Measurements from ENCODE around the gene TOPORS. TPM values are rescaled to one million over a fixed set of nuclear protein-coding genes. Genes with fewer than 3 reads are reported as not detected.

Gene TOPORS
- polyA plus RNA-seq, 1 of the 3 experiments (the other 2 are of a cell fraction) = 4.9 TPM

DNA sequence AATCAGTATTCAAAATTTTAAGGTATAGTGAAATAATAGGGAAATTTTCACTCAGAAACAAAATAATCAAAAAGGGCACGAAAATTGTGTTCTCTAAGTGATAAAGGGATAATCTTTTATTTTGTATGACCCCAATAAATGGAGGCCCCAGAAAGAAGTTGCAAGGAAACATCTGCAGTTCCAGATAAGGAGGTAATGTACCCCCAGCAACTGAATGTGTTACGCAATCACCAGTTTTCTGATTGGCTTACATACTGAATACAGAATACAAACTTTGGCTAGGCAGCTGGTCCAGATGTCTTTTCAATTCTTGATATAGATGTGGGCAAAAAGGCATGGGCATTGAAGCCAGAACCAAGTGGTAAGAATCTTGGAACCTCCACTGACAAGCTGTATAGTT, 1.7 kb upstream of the TOPORS start:
- H3K27me3 ChIP-seq (ENCODE audit: insufficient read depth) = no peaks in the 10 kb centered on the region

More for the DNA sequence above, 1.7 kb upstream of the TOPORS start:
- peaks cover 25% of the 10 kb centered on the region for H3F3A ChIP-seq (replicated peaks; ENCODE audit: insufficient read depth)
- peaks cover 64% of the 10 kb centered on the region for H3K79me2 ChIP-seq (ENCODE audit: insufficient read depth)
- no peak for DNase-seq
- no peak overlapping the region for H3K9ac ChIP-seq
- H2AFZ ChIP-seq (ENCODE audit: low read depth) = no peak overlapping the region
- TF ChIP-seq NFIC (IDR thresholded peaks at IDR 0.05; ENCODE audit: borderline replicate concordance) (no peak), YY1 (IDR thresholded peaks at IDR 0.05; ENCODE audit: low read depth) (no peak), RFX5 (IDR thresholded peaks at IDR 0.05; ENCODE audit: low read length) (no peak), RCOR1 (IDR thresholded peaks at IDR 0.05; ENCODE audit: low read length) (no peak), RXRA (IDR thresholded peaks at IDR 0.05; ENCODE audit: borderline replicate concordance, low read depth) (no peak), POLR2AphosphoS5 (IDR thresholded peaks at IDR 0.05; ENCODE audit: low read depth, low read length) (no peak), TAF1 (IDR thresholded peaks at IDR 0.05; ENCODE audit: borderline replicate concordance, low read depth, low read length) (no peak), EP300 (IDR thresholded peaks at IDR 0.05; ENCODE audit: borderline replicate concordance in 1 of 2, low read depth in 1 of 2, low read length in 1 of 2) (no peak), NRF1 (IDR thresholded peaks at IDR 0.05; ENCODE audit: low read depth, low read length) (no peak), ELF1 (IDR thresholded peaks at IDR 0.05) (no peak), TCF12 (IDR thresholded peaks at IDR 0.05) (no peak), FOXJ3 (CRISPR knock-in tag; IDR thresholded peaks at IDR 0.05) (no peak), RAD21 (IDR thresholded peaks at IDR 0.05; ENCODE audit: low read length) (no peak), CHD2 (IDR thresholded peaks at IDR 0.05; ENCODE audit: low read length, partially characterized antibody) (no peak)
- TF ChIP-seq, protein P1, sequence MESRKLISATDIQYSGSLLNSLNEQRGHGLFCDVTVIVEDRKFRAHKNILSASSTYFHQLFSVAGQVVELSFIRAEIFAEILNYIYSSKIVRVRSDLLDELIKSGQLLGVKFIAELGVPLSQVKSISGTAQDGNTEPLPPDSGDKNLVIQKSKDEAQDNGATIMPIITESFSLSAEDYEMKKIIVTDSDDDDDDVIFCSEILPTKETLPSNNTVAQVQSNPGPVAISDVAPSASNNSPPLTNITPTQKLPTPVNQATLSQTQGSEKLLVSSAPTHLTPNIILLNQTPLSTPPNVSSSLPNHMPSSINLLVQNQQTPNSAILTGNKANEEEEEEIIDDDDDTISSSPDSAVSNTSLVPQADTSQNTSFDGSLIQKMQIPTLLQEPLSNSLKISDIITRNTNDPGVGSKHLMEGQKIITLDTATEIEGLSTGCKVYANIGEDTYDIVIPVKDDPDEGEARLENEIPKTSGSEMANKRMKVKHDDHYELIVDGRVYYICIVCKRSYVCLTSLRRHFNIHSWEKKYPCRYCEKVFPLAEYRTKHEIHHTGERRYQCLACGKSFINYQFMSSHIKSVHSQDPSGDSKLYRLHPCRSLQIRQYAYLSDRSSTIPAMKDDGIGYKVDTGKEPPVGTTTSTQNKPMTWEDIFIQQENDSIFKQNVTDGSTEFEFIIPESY (IDR thresholded peaks at IDR 0.05; ENCODE audit: borderline replicate concordance, low read depth) = no peak
- TF ChIP-seq, protein P2, sequence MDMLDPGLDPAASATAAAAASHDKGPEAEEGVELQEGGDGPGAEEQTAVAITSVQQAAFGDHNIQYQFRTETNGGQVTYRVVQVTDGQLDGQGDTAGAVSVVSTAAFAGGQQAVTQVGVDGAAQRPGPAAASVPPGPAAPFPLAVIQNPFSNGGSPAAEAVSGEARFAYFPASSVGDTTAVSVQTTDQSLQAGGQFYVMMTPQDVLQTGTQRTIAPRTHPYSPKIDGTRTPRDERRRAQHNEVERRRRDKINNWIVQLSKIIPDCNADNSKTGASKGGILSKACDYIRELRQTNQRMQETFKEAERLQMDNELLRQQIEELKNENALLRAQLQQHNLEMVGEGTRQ (IDR thresholded peaks at IDR 0.05; ENCODE audit: borderline replicate concordance, low read depth, low read length) = no peak
- TF ChIP-seq, protein P3, sequence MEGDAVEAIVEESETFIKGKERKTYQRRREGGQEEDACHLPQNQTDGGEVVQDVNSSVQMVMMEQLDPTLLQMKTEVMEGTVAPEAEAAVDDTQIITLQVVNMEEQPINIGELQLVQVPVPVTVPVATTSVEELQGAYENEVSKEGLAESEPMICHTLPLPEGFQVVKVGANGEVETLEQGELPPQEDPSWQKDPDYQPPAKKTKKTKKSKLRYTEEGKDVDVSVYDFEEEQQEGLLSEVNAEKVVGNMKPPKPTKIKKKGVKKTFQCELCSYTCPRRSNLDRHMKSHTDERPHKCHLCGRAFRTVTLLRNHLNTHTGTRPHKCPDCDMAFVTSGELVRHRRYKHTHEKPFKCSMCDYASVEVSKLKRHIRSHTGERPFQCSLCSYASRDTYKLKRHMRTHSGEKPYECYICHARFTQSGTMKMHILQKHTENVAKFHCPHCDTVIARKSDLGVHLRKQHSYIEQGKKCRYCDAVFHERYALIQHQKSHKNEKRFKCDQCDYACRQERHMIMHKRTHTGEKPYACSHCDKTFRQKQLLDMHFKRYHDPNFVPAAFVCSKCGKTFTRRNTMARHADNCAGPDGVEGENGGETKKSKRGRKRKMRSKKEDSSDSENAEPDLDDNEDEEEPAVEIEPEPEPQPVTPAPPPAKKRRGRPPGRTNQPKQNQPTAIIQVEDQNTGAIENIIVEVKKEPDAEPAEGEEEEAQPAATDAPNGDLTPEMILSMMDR (IDR thresholded peaks at IDR 0.05) = no peak
- TF ChIP-seq, protein P4, sequence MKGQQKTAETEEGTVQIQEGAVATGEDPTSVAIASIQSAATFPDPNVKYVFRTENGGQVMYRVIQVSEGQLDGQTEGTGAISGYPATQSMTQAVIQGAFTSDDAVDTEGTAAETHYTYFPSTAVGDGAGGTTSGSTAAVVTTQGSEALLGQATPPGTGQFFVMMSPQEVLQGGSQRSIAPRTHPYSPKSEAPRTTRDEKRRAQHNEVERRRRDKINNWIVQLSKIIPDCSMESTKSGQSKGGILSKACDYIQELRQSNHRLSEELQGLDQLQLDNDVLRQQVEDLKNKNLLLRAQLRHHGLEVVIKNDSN (IDR thresholded peaks at IDR 0.05; ENCODE audit: borderline replicate concordance, low read depth) = no peak
- H3K4me3 ChIP-seq (ENCODE audit: low read depth in 2 of 2, low read length in 1 of 2) = no peak overlapping the region
- ChIA-PET CTCF (interaction anchor here (0.7 to 3.3 kb wide), 4 partner anchors 9 to 175 kb away, joined by 3 to 19 read pairs (median 8); no protein-coding TSS in a partner anchor), POLR2A (no interaction called here)
- WGBS (ENCODE audit: low lambda C conversion rate) = 94% methylated on average over 2 of the region's 2 CpGs
- H3K4me2 ChIP-seq = no peak overlapping the region
- peaks cover 5 to 7% of the 10 kb centered on the region in 2 experiments for H3K36me3 ChIP-seq (replicated peaks in 1 of 2; ENCODE audit: control insufficient read depth in 1 of 2, insufficient read depth in 2 of 2, low read length in 1 of 2)
- H3K4me1 ChIP-seq (ENCODE audit: control insufficient read depth in 1 of 2, insufficient read depth in 2 of 2, low read depth in 1 of 2, low read length in 1 of 2) = peaks cover 0 to 2% of the 10 kb centered on the region in 2 experiments; a peak in 2 of 4 replicates
- H3K9me3 ChIP-seq = no peaks in the 10 kb centered on the region
- no peak overlapping the region for H3K27ac ChIP-seq (ENCODE audit: low read depth in 2 of 2, low read length in 1 of 2)
- no peaks in the 10 kb centered on the region for H3K9me2 ChIP-seq
- H4K20me1 ChIP-seq (ENCODE audit: insufficient read depth) = peaks cover 12% of the 10 kb centered on the region

All from SK-N-SH (cell line).